ENCODE data around the gene MAD1L1.
"Not testable (repeated sequence)": the region's sequence is repeated elsewhere in the genome, so short reads cannot be mapped to it uniquely, and the experiment has no call there.

MAD1L1 gene

GRCh38 chr7:1888425-1888824 lies 344.3 kb downstream of the MAD1L1 start:
- no peak for DNase-seq (ENCODE audit: low read depth, low spot score)

- DNase-seq (ENCODE audit: low read depth, low spot score): no peak
Measured at GRCh38 chr7:1887251-1887650, 345.5 kb downstream of the MAD1L1 start.

- no peak for DNase-seq (ENCODE audit: low read depth, low spot score)
Measured at GRCh38 chr7:1886361-1887064, 346.2 kb downstream of the MAD1L1 start.

- DNase-seq (ENCODE audit: low read depth, low spot score): no peak
Measured at GRCh38 chr7:1885465-1886226, 347.1 kb downstream of the MAD1L1 start.

GRCh38 chr7:1884583-1885350 lies 348.0 kb downstream of the MAD1L1 start:
- DNase-seq (ENCODE audit: low read depth, low spot score): no peak

- no peak for DNase-seq (ENCODE audit: low read depth, low spot score)
Measured at GRCh38 chr7:1883834-1884582, 348.7 kb downstream of the MAD1L1 start.

- DNase-seq (ENCODE audit: low read depth, low spot score): no peak
Measured at GRCh38 chr7:1883031-1883761, 349.5 kb downstream of the MAD1L1 start.

GRCh38 chr7:1882451-1882850 lies 350.3 kb downstream of the MAD1L1 start:
- no peak for DNase-seq (ENCODE audit: low read depth, low spot score)

GRCh38 chr7:1881946-1882345 lies 350.8 kb downstream of the MAD1L1 start:
- no peak for DNase-seq (ENCODE audit: low read depth, low spot score)

GRCh38 chr7:1876641-1877040 lies 356.1 kb downstream of the MAD1L1 start:
- not testable (repeated sequence) for DNase-seq (ENCODE audit: low read depth, low spot score)

- DNase-seq (ENCODE audit: low read depth, low spot score): not testable (repeated sequence)
Measured at GRCh38 chr7:1875392-1876199, 357.1 kb downstream of the MAD1L1 start.

- not testable (repeated sequence) for DNase-seq (ENCODE audit: low read depth, low spot score)
Measured at GRCh38 chr7:1874590-1875391, 358.0 kb downstream of the MAD1L1 start.

GRCh38 chr7:1873857-1874589 lies 358.7 kb downstream of the MAD1L1 start:
- no peak for DNase-seq (ENCODE audit: low read depth, low spot score)

- DNase-seq (ENCODE audit: low read depth, low spot score): no peak
Measured at GRCh38 chr7:1873421-1873820, 359.3 kb downstream of the MAD1L1 start.

- DNase-seq (ENCODE audit: low read depth, low spot score): no peak
Measured at GRCh38 chr7:1873070-1873405, 359.7 kb downstream of the MAD1L1 start.

- DNase-seq (ENCODE audit: low read depth, low spot score): no peak
Measured at GRCh38 chr7:1872191-1873069, 360.3 kb downstream of the MAD1L1 start.

GRCh38 chr7:1869452-1870130 lies 363.2 kb downstream of the MAD1L1 start:
- DNase-seq (ENCODE audit: low read depth, low spot score): no peak
